ENCODE data around the gene SDCBP2. TPM values are rescaled to one million over a fixed set of nuclear protein-coding genes. Genes with fewer than 3 reads are reported as not detected.

The SDCBP2 gene
- polyA plus RNA-seq, 1 donor (not counting 4 experiments of a cell fraction or from before 2014, with no cell fraction given) = 36.0 TPM

GRCh38 chr20:1375515-1375914, 46.6 kb upstream of the SDCBP2 start:
- H3K4me3 ChIP-seq (ENCODE audit: control insufficient read depth in 2 of 3, extremely low read depth in 1 of 3, insufficient read depth in 2 of 3, low read depth in 1 of 3, low read length in 3 of 3) = no peak overlapping the region
- TF ChIP-seq CTCF (optimal IDR thresholded peaks at IDR 0.05 in 1 of 3, IDR thresholded peaks at IDR 0.05 in 1 of 3, conservative IDR thresholded peaks at IDR 0.05 in 1 of 3; ENCODE audit: extremely low read depth in 1 of 3, insufficient read depth in 2 of 3, low read length in 3 of 3) (no peak), EZH2 (IDR thresholded peaks at IDR 0.05; ENCODE audit: low read length) (no peak)
- no peaks in the 10 kb centered on the region for H3K9me3 ChIP-seq (ENCODE audit: control insufficient read depth, low read depth, low read length)
- no peak overlapping the region for H3K4me2 ChIP-seq (ENCODE audit: control insufficient read depth, extremely low read depth, insufficient read depth, low read depth, low read length)
- H3K27me3 ChIP-seq (ENCODE audit: control insufficient read depth, extremely low read depth, insufficient read depth, low read length) = no peaks in the 10 kb centered on the region
- H3K9me1 ChIP-seq (ENCODE audit: control insufficient read depth, extremely low read depth, insufficient read depth, low read length) = peaks cover 5% of the 10 kb centered on the region
- peaks cover 20 to 44% of the 10 kb centered on the region in 2 experiments for H3K36me3 ChIP-seq (ENCODE audit: control insufficient read depth in 2 of 2, extremely low read depth in 1 of 2, insufficient read depth in 2 of 2, low read length in 2 of 2)
- no peak overlapping the region for H2AFZ ChIP-seq (ENCODE audit: control insufficient read depth, low read length)
- H4K20me1 ChIP-seq (ENCODE audit: control insufficient read depth, extremely low read depth, insufficient read depth, low read length) = peaks cover 39% of the 10 kb centered on the region
- peaks cover 95% of the 10 kb centered on the region for H3K79me2 ChIP-seq (ENCODE audit: control insufficient read depth, insufficient read depth, low read length)
- no peak for FAIRE-seq
- no peak for DNase-seq (ENCODE audit: low read depth, low spot score)
- peaks cover 43% of the 10 kb centered on the region for H3K4me1 ChIP-seq (ENCODE audit: control insufficient read depth, extremely low read depth, insufficient read depth, low read length)
- dilution Hi-C loops (cut with MboI; ENCODE audit: extremely low pct_ligation_motif_present, low sequenced_read_pairs) = no loop called here
- H3K27ac ChIP-seq (ENCODE audit: control insufficient read depth, insufficient read depth, low read length) = no peak overlapping the region
- H3K9ac ChIP-seq (ENCODE audit: control insufficient read depth, extremely low read depth, insufficient read depth, low read length) = no peak overlapping the region

DNA sequence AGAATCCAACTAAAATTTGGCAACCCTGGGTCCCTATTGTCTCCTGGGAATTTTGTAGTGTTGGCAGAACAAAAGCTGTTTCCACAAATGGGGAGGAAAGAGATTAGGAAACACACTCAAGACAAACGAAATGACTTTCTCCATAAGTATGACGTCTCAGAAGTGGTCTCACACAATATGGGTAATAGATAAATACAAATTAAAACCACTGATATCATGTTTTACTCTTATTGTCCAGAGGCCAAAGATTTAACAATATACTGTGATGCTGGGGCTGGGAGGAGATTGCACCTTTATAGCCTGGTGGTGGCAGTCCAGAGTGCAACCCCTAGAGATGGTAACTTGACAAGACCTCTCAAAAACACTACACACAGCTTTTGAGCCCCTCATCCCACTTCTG, 45.3 kb upstream of the SDCBP2 start:
- H3K4me2 ChIP-seq (ENCODE audit: control insufficient read depth, extremely low read depth, insufficient read depth, low read depth, low read length) = no peak overlapping the region
- H4K20me1 ChIP-seq (ENCODE audit: control insufficient read depth, extremely low read depth, insufficient read depth, low read length) = peaks cover 29% of the 10 kb centered on the region
- no peak overlapping the region for H2AFZ ChIP-seq (ENCODE audit: control insufficient read depth, low read length)
- H3K27ac ChIP-seq (ENCODE audit: control insufficient read depth, insufficient read depth, low read length) = no peak overlapping the region
- dilution Hi-C loops (cut with MboI; ENCODE audit: extremely low pct_ligation_motif_present, low sequenced_read_pairs) = no loop called here
- peaks cover 32% of the 10 kb centered on the region for H3K4me1 ChIP-seq (ENCODE audit: control insufficient read depth, extremely low read depth, insufficient read depth, low read length)
- peaks cover 22 to 51% of the 10 kb centered on the region in 2 experiments for H3K36me3 ChIP-seq (ENCODE audit: control insufficient read depth in 2 of 2, extremely low read depth in 1 of 2, insufficient read depth in 2 of 2, low read length in 2 of 2)
- peaks cover 89% of the 10 kb centered on the region for H3K79me2 ChIP-seq (ENCODE audit: control insufficient read depth, insufficient read depth, low read length)
- no peak overlapping the region for H3K9ac ChIP-seq (ENCODE audit: control insufficient read depth, extremely low read depth, insufficient read depth, low read length)
- H3K9me3 ChIP-seq (ENCODE audit: control insufficient read depth, low read depth, low read length) = no peaks in the 10 kb centered on the region
- no peak for TF ChIP-seq EZH2 (IDR thresholded peaks at IDR 0.05; ENCODE audit: low read length)
- no peak for TF ChIP-seq CTCF (optimal IDR thresholded peaks at IDR 0.05 in 1 of 3, IDR thresholded peaks at IDR 0.05 in 1 of 3, conservative IDR thresholded peaks at IDR 0.05 in 1 of 3; ENCODE audit: extremely low read depth in 1 of 3, insufficient read depth in 2 of 3, low read length in 3 of 3)
- no peaks in the 10 kb centered on the region for H3K27me3 ChIP-seq (ENCODE audit: control insufficient read depth, extremely low read depth, insufficient read depth, low read length)
- FAIRE-seq = no peak
- DNase-seq (ENCODE audit: low read depth, low spot score) = no peak
- no peak overlapping the region for H3K4me3 ChIP-seq (ENCODE audit: control insufficient read depth in 2 of 3, extremely low read depth in 1 of 3, insufficient read depth in 2 of 3, low read depth in 1 of 3, low read length in 3 of 3)
- H3K9me1 ChIP-seq (ENCODE audit: control insufficient read depth, extremely low read depth, insufficient read depth, low read length) = peaks cover 5% of the 10 kb centered on the region

Measured in keratinocyte (primary cell).